Measurements from ENCODE around the gene HRH4.

Gene HRH4, protein sequence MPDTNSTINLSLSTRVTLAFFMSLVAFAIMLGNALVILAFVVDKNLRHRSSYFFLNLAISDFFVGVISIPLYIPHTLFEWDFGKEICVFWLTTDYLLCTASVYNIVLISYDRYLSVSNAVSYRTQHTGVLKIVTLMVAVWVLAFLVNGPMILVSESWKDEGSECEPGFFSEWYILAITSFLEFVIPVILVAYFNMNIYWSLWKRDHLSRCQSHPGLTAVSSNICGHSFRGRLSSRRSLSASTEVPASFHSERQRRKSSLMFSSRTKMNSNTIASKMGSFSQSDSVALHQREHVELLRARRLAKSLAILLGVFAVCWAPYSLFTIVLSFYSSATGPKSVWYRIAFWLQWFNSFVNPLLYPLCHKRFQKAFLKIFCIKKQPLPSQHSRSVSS

GRCh38 chr18:24460388-24460787 lies at the start of gene HRH4:
Gene HRH4, plus strand, starts transcription at chr18:24460637. Its CDS starts 92 bp downstream, at chr18:24460729.
- in situ Hi-C loops (cut with MboI; ENCODE audit: low sequenced_read_pairs), result no loop called here

GRCh38 chr18:24413148-24413547 lies 47.3 kb upstream of the HRH4 start:
- in situ Hi-C loops (cut with MboI; ENCODE audit: low sequenced_read_pairs), result no loop called here

DNA sequence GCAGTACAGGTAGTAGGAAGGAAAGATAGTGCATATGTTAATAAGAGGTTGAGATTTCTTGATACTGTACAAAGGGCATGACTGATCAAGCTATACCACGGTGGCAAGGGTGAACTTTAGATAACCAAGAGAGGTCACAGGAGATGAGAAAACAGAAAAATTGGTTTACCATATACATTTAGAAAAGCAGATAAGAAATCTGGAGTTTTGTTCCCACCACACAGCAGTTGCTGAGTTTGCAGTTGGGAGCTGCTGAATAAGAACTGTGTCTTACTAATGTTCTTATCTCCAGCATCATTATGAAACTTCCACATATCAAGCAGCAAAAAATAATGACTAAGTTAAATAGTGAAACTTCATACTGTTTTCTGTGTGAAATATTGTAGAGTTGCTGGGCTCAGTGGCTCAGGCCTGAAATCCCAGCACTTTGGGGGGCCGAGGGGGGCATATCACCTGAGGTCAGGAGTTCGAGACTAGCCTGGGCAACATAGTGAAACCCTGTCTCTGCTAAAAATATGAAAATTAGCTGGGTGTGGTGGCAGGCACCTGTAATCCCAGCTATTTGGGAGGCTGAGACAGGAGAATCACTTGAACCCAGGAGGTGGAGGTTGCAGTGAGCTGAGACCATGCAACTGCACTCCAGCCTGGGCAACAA lies 46.0 kb upstream of the HRH4 start:
- in situ Hi-C loops (cut with MboI; ENCODE audit: low sequenced_read_pairs), result no loop called here

DNA sequence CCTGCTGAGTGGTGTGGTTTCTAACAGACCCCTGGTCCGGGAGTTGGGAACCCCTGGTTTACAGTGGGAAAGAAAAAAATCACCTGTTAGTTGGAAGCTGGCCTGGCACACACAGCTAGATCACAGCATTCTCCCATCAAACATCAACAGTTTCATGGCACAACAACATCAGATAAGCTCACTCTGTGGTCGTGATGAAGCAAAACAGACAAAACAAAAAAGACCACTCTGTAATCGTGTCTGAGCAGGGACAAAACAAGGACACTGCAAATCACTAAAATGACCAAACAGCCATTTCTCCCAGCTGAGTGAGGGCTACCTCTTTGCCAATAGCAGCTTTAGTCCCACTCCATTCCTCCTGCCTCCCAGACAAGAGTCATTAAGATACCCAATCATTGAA lies 43.0 kb upstream of the HRH4 start:
- in situ Hi-C loops (cut with MboI; ENCODE audit: low sequenced_read_pairs), result no loop called here

GRCh38 chr18:24420551-24420950 lies 39.9 kb upstream of the HRH4 start:
- in situ Hi-C loops (cut with MboI; ENCODE audit: low sequenced_read_pairs), result no loop called here

- in situ Hi-C loops (cut with MboI; ENCODE audit: low sequenced_read_pairs), result no loop called here
These were observed 38.6 kb upstream of the HRH4 start for GRCh38 chr18:24421831-24422230.

DNA sequence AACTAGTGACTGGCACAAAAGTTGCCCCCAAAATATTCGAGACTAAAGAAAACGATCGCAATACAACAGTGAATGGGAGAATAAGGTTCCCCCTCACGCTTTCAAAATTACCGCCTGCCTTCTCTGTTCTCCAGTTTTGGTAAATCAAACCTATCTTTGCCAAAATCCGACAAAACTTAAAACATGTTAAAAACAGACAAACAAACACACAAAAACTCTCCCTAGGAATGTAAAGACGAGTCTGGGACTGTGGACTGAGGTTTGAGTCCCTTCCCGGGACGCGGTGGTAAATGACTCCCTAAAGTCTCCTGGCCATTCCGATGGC lies 34.4 kb upstream of the HRH4 start:
- in situ Hi-C loops (cut with MboI; ENCODE audit: low sequenced_read_pairs), result no loop called here

DNA sequence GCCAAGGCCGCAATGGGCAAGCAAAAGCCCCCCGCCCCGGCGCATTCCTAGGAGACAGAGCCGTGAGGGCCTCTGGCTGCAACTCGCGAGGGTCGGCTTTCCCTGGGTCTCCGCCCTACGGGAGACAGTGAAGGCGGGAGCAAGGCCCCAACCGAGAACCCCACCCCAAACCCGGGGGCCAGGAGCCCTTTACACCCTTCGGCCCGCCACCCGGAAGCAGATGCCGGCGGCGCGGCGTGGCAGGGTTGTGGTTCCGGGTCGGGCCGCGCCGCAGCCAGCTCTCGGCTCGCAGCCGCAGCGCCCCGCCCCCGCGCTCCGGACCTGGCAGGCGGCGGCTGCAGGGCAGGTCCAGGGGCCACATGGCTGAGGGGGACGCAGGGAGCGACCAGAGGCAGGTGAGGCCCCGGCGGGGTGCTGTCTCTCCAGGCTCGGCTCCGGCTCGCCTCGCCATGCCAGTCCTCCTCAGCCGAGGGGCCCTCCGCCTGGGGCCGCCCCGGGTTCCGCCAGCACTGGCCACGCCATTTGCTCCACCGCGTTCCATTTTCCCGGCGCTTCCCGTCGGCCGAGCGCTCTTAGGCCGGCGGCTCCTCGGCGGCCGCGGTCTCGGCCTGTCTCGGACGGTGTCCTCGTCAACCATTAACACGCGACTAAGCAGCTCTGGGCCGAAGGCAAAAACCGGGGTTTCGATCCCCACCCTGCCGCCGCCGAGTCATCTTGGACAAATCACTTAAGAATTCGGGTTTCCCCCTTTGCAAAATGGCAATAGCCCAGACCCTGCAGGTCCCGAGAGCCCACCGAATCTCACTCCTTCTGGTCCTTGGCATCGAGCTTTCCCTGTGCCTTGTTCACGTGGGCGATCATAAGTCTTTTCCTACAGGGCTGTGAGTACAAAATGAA lies 33.8 kb upstream of the HRH4 start, which contains the start of gene IMPACT:
Gene IMPACT (plus strand): TSS at position 273 of the 897 bp plus-strand sequence. CDS start 87 bp downstream, at position 360.
- in situ Hi-C loops (cut with MboI; ENCODE audit: low sequenced_read_pairs), result no loop called here

- in situ Hi-C loops (cut with MboI; ENCODE audit: low sequenced_read_pairs), result no loop called here
These were observed 33.0 kb upstream of the HRH4 start for GRCh38 chr18:24427484-24427883.

DNA sequence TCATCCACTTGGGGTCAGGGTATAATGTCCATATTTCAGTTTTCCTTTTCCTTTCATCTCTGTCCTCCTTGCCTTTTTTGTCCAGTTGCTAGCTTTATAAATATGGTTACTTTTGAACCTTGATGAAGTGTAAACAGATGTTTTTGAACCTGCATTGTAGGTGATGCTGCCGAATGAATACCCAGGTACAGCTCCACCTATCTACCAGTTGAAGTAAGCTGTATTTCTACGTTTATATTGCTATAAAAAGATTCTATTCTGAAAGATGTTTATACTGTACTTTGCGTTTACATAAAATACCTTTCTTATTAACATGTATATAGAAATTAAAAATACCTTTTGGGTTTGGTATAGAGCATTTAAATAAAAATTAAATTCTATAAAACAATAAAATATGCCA lies 31.7 kb upstream of the HRH4 start:
- in situ Hi-C loops (cut with MboI; ENCODE audit: low sequenced_read_pairs), result no loop called here

GRCh38 chr18:24429188-24429587 lies 31.2 kb upstream of the HRH4 start:
- in situ Hi-C loops (cut with MboI; ENCODE audit: low sequenced_read_pairs), result no loop called here

- in situ Hi-C loops (cut with MboI; ENCODE audit: low sequenced_read_pairs), result no loop called here
These were observed 27.8 kb upstream of the HRH4 start for GRCh38 chr18:24432618-24433017.

DNA sequence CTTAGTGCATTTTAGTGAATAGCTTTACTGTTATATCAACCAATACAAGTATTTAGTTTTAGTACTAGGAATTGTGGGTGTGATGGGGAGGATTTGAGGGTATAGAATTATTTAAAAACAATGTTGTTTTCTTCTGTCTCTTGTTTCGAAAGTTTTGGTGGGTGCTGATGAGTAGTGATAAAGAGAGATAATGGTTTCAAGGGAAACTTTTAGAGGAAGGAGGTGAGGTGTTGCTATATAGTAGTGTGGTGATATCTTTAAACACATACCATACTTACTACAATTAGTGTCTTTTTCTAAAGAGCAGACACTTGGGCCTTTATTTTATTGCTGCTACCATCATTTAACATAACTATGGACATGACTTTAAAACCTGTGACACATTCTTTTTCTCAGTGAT lies 23.5 kb upstream of the HRH4 start:
- in situ Hi-C loops (cut with MboI; ENCODE audit: low sequenced_read_pairs), result no loop called here

GRCh38 chr18:24443870-24444269 lies 16.6 kb upstream of the HRH4 start:
- in situ Hi-C loops (cut with MboI; ENCODE audit: low sequenced_read_pairs), result no loop called here

DNA sequence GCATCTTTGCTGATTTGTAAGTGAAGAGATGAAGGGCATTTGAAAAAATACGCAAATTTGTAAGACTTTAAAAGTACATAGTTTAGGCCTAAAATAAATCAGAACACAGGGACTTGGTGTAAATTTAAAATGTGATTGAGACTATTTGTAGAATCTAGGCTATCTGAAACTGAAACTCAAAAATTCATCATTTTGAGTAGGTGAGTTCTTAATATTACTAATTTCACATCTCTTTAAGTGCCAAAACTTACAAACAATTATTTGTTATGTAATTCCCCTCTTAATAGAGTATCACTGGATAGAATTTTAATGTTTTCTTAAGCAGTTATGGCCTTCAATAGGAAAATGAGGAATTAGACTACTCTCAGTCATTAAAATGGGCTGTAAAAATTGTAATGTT lies 14.0 kb upstream of the HRH4 start:
- in situ Hi-C loops (cut with MboI; ENCODE audit: low sequenced_read_pairs), result no loop called here

- in situ Hi-C loops (cut with MboI; ENCODE audit: low sequenced_read_pairs), result no loop called here
These were observed 13.4 kb upstream of the HRH4 start for GRCh38 chr18:24446953-24447538.

- in situ Hi-C loops (cut with MboI; ENCODE audit: low sequenced_read_pairs), result no loop called here
These were observed 12.5 kb upstream of the HRH4 start for GRCh38 chr18:24447961-24448360.

- in situ Hi-C loops (cut with MboI; ENCODE audit: low sequenced_read_pairs), result no loop called here
These were observed 3.9 kb upstream of the HRH4 start for GRCh38 chr18:24456549-24456948.

DNA sequence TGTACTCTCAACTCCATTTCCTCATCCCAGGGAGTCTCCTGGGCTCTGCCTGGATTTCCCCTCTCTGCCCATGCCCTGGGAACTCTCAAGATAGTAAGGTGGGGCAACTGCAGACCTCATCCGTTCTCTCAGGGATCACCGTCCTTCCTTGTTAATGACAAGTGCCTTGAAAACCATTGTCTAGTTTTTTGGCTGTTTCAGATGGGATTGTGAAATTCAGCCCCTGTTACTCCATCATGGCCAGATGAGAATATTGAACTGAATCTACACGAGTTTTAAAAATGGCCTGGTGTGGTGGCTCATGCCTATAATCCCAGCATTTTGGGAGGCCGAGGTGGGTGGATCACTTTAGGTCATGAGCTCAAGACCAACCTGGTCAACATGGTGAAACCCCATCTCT lies 665 bp upstream of the HRH4 start:
- in situ Hi-C loops (cut with MboI; ENCODE audit: low sequenced_read_pairs), result no loop called here

DNA sequence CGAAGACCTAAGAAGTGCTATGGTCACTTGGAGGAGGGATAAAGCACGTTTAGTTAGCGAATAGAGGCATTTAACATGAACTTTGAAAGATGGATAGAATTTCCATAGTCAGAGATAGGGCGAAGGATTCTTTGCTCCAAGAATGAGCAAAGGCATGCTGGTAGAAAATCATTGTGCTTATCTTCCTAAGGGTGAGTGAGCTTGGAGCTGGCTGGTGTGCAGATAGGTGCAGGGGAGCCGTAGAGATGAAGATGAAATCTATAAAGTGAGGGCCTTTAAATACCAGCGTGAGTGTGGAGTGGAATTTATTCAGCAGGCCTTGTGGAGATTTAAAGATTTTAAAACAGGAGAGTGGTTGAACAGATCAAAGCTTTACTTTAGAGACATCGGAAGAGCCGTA lies 1.6 kb downstream of the HRH4 start:
- in situ Hi-C loops (cut with MboI; ENCODE audit: low sequenced_read_pairs), result no loop called here

All from HL-60/S4 treated with phorbol 12-myristate 13-acetate at 8.2 ng/mL for 4 days and 3 days (cell line).